Mesenchymal stem cell (in vitro differentiated cells and primary cell): ENCODE data around the gene ERRFI1.
"Not testable (repeated sequence)": the region's sequence is repeated elsewhere in the genome, so short reads cannot be mapped to it uniquely, and the experiment has no call there.

ENCODE experiments used
- DNase-seq: peaks from one replicate; pipeline ENCODE4 v3.0.0-alpha.2; 2013
- H2AFZ ChIP-seq: one replicate; pipeline ENCODE4 v1.6.1; 2013; ENCODE audit warnings: low read depth, mild to moderate bottlenecking, control low read depth, inconsistent platforms, low read length, moderate library complexity
- H2AK5ac ChIP-seq: 2 replicates; pipeline ENCODE4 v1.6.1; 2013; ENCODE audit warnings: low read length, moderate library complexity, mild to moderate bottlenecking, inconsistent platforms; ENCODE audit not compliant: severe bottlenecking
- H2BK120ac ChIP-seq: one replicate; pipeline ENCODE4 v1.6.1; 2013; ENCODE audit warnings: low read depth, mild to moderate bottlenecking, inconsistent platforms, low read length, moderate library complexity
- H2BK12ac ChIP-seq, 2 experiments: one replicate each; pipeline ENCODE4 v1.6.1; 2013; ENCODE audit warnings: inconsistent platforms in 2 of 2, low read length in 2 of 2, mild to moderate bottlenecking in 2 of 2, moderate library complexity in 2 of 2, control low read depth in 1 of 2
- H2BK15ac ChIP-seq: one replicate; pipeline ENCODE4 v1.6.1; 2013; ENCODE audit warnings: mild to moderate bottlenecking, low read depth, inconsistent platforms; ENCODE audit not compliant: poor library complexity, severe bottlenecking
- H2BK5ac ChIP-seq: 2 replicates; pipeline ENCODE4 v1.6.1; 2013; ENCODE audit warnings: low read depth, mild to moderate bottlenecking, low read length, control low read depth, inconsistent platforms; ENCODE audit not compliant: poor library complexity, severe bottlenecking
- H3K14ac ChIP-seq, 2 experiments: one replicate each; pipeline ENCODE4 v1.6.1; 2013; ENCODE audit warnings: inconsistent platforms in 2 of 2, low read length in 2 of 2, control low read depth in 1 of 2, mild to moderate bottlenecking in 1 of 2, moderate library complexity in 1 of 2
- H3K18ac ChIP-seq, 2 experiments: one replicate each; pipeline ENCODE4 v1.6.1; 2013; ENCODE audit warnings: inconsistent platforms in 2 of 2, low read length in 2 of 2, control low read depth in 1 of 2, low read depth in 1 of 2, mild to moderate bottlenecking in 1 of 2
- H3K23ac ChIP-seq, 2 experiments: one replicate each; pipeline ENCODE4 v1.6.1; 2013; ENCODE audit warnings: inconsistent platforms in 2 of 2, low read length in 2 of 2, mild to moderate bottlenecking in 2 of 2, moderate library complexity in 2 of 2, control low read depth in 1 of 2
- H3K27ac ChIP-seq: 2 replicates; pipeline ENCODE4 v1.5.1; 2013; ENCODE audit warnings: mild to moderate bottlenecking, moderate library complexity, low read length, control low read depth, inconsistent platforms; ENCODE audit not compliant: poor library complexity, severe bottlenecking
- H3K27me3 ChIP-seq, 2 experiments: 2 replicates each; pipeline versions ENCODE4 v1.6.1 to v1.7.0; 2013; ENCODE audit warnings: low read length in 2 of 2, mild to moderate bottlenecking in 2 of 2, moderate library complexity in 2 of 2, control low read depth in 1 of 2, inconsistent platforms in 1 of 2; ENCODE audit not compliant: control insufficient read depth in 1 of 2, insufficient read depth in 1 of 2
- H3K36me3 ChIP-seq, 2 experiments: 2 replicates each; pipeline versions ENCODE4 v1.6.1 to v1.7.0; 2013; ENCODE audit warnings: low read length in 2 of 2, control low read depth in 1 of 2, inconsistent platforms in 1 of 2, low read depth in 1 of 2, mild to moderate bottlenecking in 1 of 2; ENCODE audit not compliant: insufficient read depth in 2 of 2, control insufficient read depth in 1 of 2
- H3K4ac ChIP-seq, 2 experiments: one replicate each; pipeline ENCODE4 v1.6.1; 2013; ENCODE audit warnings: inconsistent platforms in 2 of 2, low read length in 2 of 2, mild to moderate bottlenecking in 2 of 2, moderate library complexity in 2 of 2, control low read depth in 1 of 2, low read depth in 1 of 2
- H3K4me1 ChIP-seq: 2 replicates; pipeline ENCODE4 v1.6.1; 2013; ENCODE audit warnings: low read depth, low read length, control low read depth; ENCODE audit not compliant: control insufficient read depth, insufficient read depth
- H3K4me2 ChIP-seq: 2 replicates; pipeline ENCODE4 v1.6.1; 2013; ENCODE audit warnings: low read length, mild to moderate bottlenecking, inconsistent platforms; ENCODE audit not compliant: poor library complexity, severe bottlenecking
- H3K4me3 ChIP-seq, 2 experiments: 2 replicates each; pipeline versions ENCODE4 v1.5.1 to v1.7.0; 2013; ENCODE audit warnings: low read length in 2 of 2, mild to moderate bottlenecking in 2 of 2, control low read depth in 1 of 2, low read depth in 1 of 2; ENCODE audit not compliant: insufficient read depth in 1 of 2
- H3K79me1 ChIP-seq: replicated peaks from 2 replicates; pipeline ENCODE4 v1.6.1; 2013; ENCODE audit warnings: mild to moderate bottlenecking, control low read depth, low read length, inconsistent platforms; ENCODE audit not compliant: poor library complexity, severe bottlenecking
- H3K9ac ChIP-seq: 2 replicates; pipeline ENCODE4 v1.7.0; 2013; ENCODE audit warnings: mild to moderate bottlenecking, low read length, moderate library complexity
- H3K9me3 ChIP-seq: 2 replicates; pipeline ENCODE4 v1.7.0; 2013; ENCODE audit warnings: mild to moderate bottlenecking, low read length; ENCODE audit not compliant: control insufficient read depth
- H4K8ac ChIP-seq: one replicate; pipeline ENCODE4 v1.6.1; 2013; ENCODE audit warnings: inconsistent platforms, mild to moderate bottlenecking, low read length, moderate library complexity
- H4K91ac ChIP-seq: one replicate; pipeline ENCODE4 v1.6.1; 2013; ENCODE audit warnings: mild to moderate bottlenecking, low read length, inconsistent platforms
- WGBS: methylation state at CpG from one replicate; pipeline ENCODE4 v1.1.7; 2013; ENCODE audit warnings: mixed read lengths; 5-methylcytosine and 5-hydroxymethylcytosine counted together

Gene ERRFI1

DNA sequence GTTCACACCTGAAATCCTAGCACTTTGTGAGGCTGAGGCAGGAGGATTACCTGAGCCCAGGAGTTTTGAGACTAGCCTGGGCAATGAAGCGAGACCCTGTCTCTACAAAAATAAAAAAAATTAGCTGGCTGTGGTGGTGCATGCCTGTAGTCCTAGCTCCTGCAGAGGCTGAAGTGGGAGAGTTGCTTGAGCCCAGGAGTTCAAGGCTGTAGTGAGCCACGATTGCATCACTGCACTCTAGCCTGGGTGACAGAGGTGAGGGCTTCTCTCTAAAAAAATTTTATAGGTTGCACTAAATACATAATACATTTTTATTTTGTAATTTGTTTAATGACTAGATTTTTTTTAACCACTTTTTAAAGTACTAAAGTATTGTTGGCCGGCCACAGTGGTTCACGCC is 58.5 kb downstream of the ERRFI1 start:
- WGBS: 99% methylated on average over 3 of the region's 4 CpGs
- no peak overlapping the region for H3K4me3 ChIP-seq
- H3K18ac ChIP-seq: no peak overlapping the region

GRCh38 chr1:7967196-7967595 is 58.9 kb downstream of the ERRFI1 start:
- H3K18ac ChIP-seq: no peak overlapping the region
- H3K4me1 ChIP-seq: peaks cover 6% of the 10 kb centered on the region
- no peak overlapping the region for H2BK120ac ChIP-seq
- H3K23ac ChIP-seq: no peak overlapping the region
- H3K36me3 ChIP-seq: peaks cover 47 to 82% of the 10 kb centered on the region in 2 experiments
- no peak overlapping the region for H4K91ac ChIP-seq
- H3K27ac ChIP-seq: no peak overlapping the region
- no peak overlapping the region for H3K14ac ChIP-seq
- H3K9ac ChIP-seq: peak overlapping the region; percentile 2
- no peak overlapping the region for H2BK15ac ChIP-seq
- peaks cover 24% of the 10 kb centered on the region for H3K79me1 ChIP-seq
- WGBS: 89% methylated on average over 1 of the region's 1 CpG
- H2AK5ac ChIP-seq: no peak overlapping the region
- no peak for DNase-seq
- H2BK12ac ChIP-seq: no peak overlapping the region
- no peak overlapping the region for H3K4ac ChIP-seq
- H2AFZ ChIP-seq: no peak overlapping the region
- no peaks in the 10 kb centered on the region for H3K9me3 ChIP-seq
- H3K4me3 ChIP-seq: no peak overlapping the region
- H3K4me2 ChIP-seq: no peak overlapping the region
- H2BK5ac ChIP-seq: no peak overlapping the region
- no peak overlapping the region for H4K8ac ChIP-seq
- no peaks in the 10 kb centered on the region for H3K27me3 ChIP-seq

More for the DNA sequence above, 58.5 kb downstream of the ERRFI1 start:
- Histone ChIP-seq H3K9me3 (no peaks in the 10 kb centered on the region), H4K91ac (no peak overlapping the region), H3K9ac (no peak overlapping the region), H3K27me3 (no peaks in the 10 kb centered on the region), H2AK5ac (no peak overlapping the region), H2BK15ac (no peak overlapping the region), H3K79me1 (peaks cover 24% of the 10 kb centered on the region), H4K8ac (no peak overlapping the region), H2AFZ (no peak overlapping the region), H2BK12ac (no peak overlapping the region), H2BK120ac (no peak overlapping the region), H3K27ac (no peak overlapping the region), H3K23ac (no peak overlapping the region), H3K4me1 (peaks cover 6% of the 10 kb centered on the region), H3K4ac (no peak overlapping the region), H3K36me3 (peaks cover 51 to 86% of the 10 kb centered on the region in 2 experiments), H3K14ac (no peak overlapping the region), H2BK5ac (no peak overlapping the region), H3K4me2 (no peak overlapping the region)
- no peak for DNase-seq

DNA sequence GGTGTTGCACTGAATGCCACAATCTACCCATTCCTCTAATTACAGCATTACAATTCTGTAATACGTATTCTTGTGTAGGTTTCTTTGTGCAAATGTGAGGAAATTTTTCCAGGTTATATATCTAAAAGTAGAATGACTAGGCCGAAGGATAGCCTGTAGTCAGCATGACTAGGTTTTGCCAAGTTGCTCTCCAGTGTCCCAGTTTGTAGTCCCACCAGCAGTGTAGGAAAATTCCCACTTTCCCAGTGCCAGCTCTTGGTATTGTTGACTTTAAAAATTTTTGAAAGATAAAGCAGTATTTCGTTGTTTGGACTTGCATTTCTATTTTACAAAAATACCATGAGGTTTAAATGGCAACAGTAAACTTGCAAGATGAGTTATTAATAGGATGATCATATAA is 61.6 kb downstream of the ERRFI1 start:
- H2BK5ac ChIP-seq: no peak overlapping the region
- H3K4me1 ChIP-seq: peaks cover 6% of the 10 kb centered on the region
- no peak overlapping the region for H2BK15ac ChIP-seq
- no peak overlapping the region for H3K4ac ChIP-seq
- H3K79me1 ChIP-seq: peaks cover 10% of the 10 kb centered on the region
- H3K18ac ChIP-seq: no peak overlapping the region
- H3K27ac ChIP-seq: no peak overlapping the region
- H3K27me3 ChIP-seq: no peaks in the 10 kb centered on the region
- H2BK120ac ChIP-seq: no peak overlapping the region
- H2AFZ ChIP-seq: no peak overlapping the region
- no peak overlapping the region for H4K91ac ChIP-seq
- H3K4me2 ChIP-seq: no peak overlapping the region
- H4K8ac ChIP-seq: no peak overlapping the region
- peaks cover 25 to 58% of the 10 kb centered on the region in 2 experiments for H3K36me3 ChIP-seq
- H3K23ac ChIP-seq: no peak overlapping the region
- H3K4me3 ChIP-seq: no peak overlapping the region
- H3K14ac ChIP-seq: no peak overlapping the region
- H3K9ac ChIP-seq: peak overlapping the region; percentile 42
- no peak for DNase-seq
- no peaks in the 10 kb centered on the region for H3K9me3 ChIP-seq
- WGBS: 97% methylated on average over 2 of the region's 3 CpGs
- no peak overlapping the region for H2AK5ac ChIP-seq
- H2BK12ac ChIP-seq: no peak overlapping the region

- H4K8ac ChIP-seq, H3K4me2 ChIP-seq, H2BK15ac ChIP-seq, H3K79me1 ChIP-seq, H2BK120ac ChIP-seq, H3K9ac ChIP-seq, H3K4me1 ChIP-seq, DNase-seq, H3K27ac ChIP-seq, H2AFZ ChIP-seq, H3K23ac ChIP-seq, H4K91ac ChIP-seq, H2AK5ac ChIP-seq, H3K4me3 ChIP-seq, H2BK5ac ChIP-seq, H3K4ac ChIP-seq, H3K18ac ChIP-seq, H2BK12ac ChIP-seq, H3K14ac ChIP-seq, H3K9me3 ChIP-seq, H3K27me3 ChIP-seq: not testable (repeated sequence)
- peaks cover 25 to 53% of the 10 kb centered on the region in 2 experiments for H3K36me3 ChIP-seq
- WGBS: 100% methylated on average over 7 of the region's 7 CpGs
Measured at GRCh38 chr1:7963841-7964240, 62.3 kb downstream of the ERRFI1 start.
